Activated CD4-positive, alpha-beta T cell treated with anti-CD3 and anti-CD28 coated beads, Interleukin-10, Interleukin-2, amounts not matched to agents 100 ng/mL and 50 ng/mL, durations not matched to agents 16 hours and 8 hours (primary cell): ENCODE results near the gene PFN1.
A peak's percentile ranks its signal among the peaks of the same experiment; 100 is the strongest.
"Not testable (repeated sequence)": the region's sequence is repeated elsewhere in the genome, so short reads cannot be mapped to it uniquely, and the experiment has no call there.

Source experiments
- DNase-seq: peaks from one replicate; pipeline ENCODE4 v3.0.0-alpha.2; 2020

Gene PFN1

GRCh38 chr17:4945176-4945943 is 3.0 kb downstream of the PFN1 start:
- peak; percentile 93 for DNase-seq

- DNase-seq, result peak; percentile 56
These were observed 3.7 kb downstream of the PFN1 start for GRCh38 chr17:4944554-4945175.

GRCh38 chr17:4944163-4944553 is 4.2 kb downstream of the PFN1 start:
- peak; percentile 87 for DNase-seq

GRCh38 chr17:4942760-4943508 is 5.4 kb downstream of the PFN1 start:
- no peak for DNase-seq

GRCh38 chr17:4941319-4941610 is 7.1 kb downstream of the PFN1 start:
- DNase-seq, result no peak

- peak; percentile 72 for DNase-seq
These were observed 7.6 kb downstream of the PFN1 start for GRCh38 chr17:4940555-4941318.

GRCh38 chr17:4939796-4940554 is 8.4 kb downstream of the PFN1 start, which contains the start of the genes RNF167 and SLC25A11:
Gene RNF167, plus strand, starts transcription at chr17:4940268. Its CDS starts 642 bp downstream, at chr17:4940910.
Gene SLC25A11, minus strand, starts transcription at chr17:4940046. Its CDS starts 136 bp downstream, at chr17:4939910.
- DNase-seq, result peak; percentile 99

GRCh38 chr17:4939546-4939795 is 8.9 kb downstream of the PFN1 start:
- peak; percentile 22 for DNase-seq

GRCh38 chr17:4938688-4939545 is 9.4 kb downstream of the PFN1 start:
- no peak for DNase-seq

GRCh38 chr17:4938069-4938491 is 10.2 kb downstream of the PFN1 start:
- DNase-seq, result no peak

GRCh38 chr17:4937553-4937952 is 10.8 kb downstream of the PFN1 start:
- DNase-seq, result no peak

GRCh38 chr17:4936436-4936835 is 11.9 kb downstream of the PFN1 start:
- no peak for DNase-seq

- no peak for DNase-seq
These were observed 12.7 kb downstream of the PFN1 start for GRCh38 chr17:4935650-4936049.

- peak; percentile 37 for DNase-seq
These were observed 14.0 kb downstream of the PFN1 start for GRCh38 chr17:4934173-4934979.

- no peak for DNase-seq
These were observed 14.7 kb downstream of the PFN1 start for GRCh38 chr17:4933646-4934045.

GRCh38 chr17:4932756-4933155 is 15.6 kb downstream of the PFN1 start:
- DNase-seq, result no peak

GRCh38 chr17:4931963-4932362 is 16.4 kb downstream of the PFN1 start, which contains the start of gene GP1BA:
Gene GP1BA, plus strand, starts transcription at chr17:4932277. Its CDS starts 328 bp downstream, at chr17:4932605.
- no peak for DNase-seq

GRCh38 chr17:4928881-4929280 is 19.4 kb downstream of the PFN1 start:
- DNase-seq, result no peak

- not testable (repeated sequence) for DNase-seq
These were observed 21.6 kb downstream of the PFN1 start for GRCh38 chr17:4926577-4927335.

GRCh38 chr17:4921320-4921719 is 27.0 kb downstream of the PFN1 start:
- no peak for DNase-seq
